ENCODE data around the gene CCDC82. TPM values are rescaled to one million over a fixed set of nuclear protein-coding genes. Genes with fewer than 3 reads are reported as not detected.
"Not testable (repeated sequence)": the region's sequence is repeated elsewhere in the genome, so short reads cannot be mapped to it uniquely, and the experiment has no call there.

The CCDC82 gene
- 10 to 100 TPM; 36.9 to 48.8 (median 42.5) TPM for total RNA-seq

GRCh38 chr11:96389720-96390487 is at the start of gene CCDC82, which contains the start of gene JRKL:
Gene CCDC82, minus strand, starts transcription at chr11:96389912. Its CDS starts 5,165 bp downstream, at chr11:96384747.
Gene JRKL, plus strand, starts transcription at chr11:96390013. Its CDS starts 637 bp downstream, at chr11:96390650.
- TF ChIP-seq, protein P1, sequence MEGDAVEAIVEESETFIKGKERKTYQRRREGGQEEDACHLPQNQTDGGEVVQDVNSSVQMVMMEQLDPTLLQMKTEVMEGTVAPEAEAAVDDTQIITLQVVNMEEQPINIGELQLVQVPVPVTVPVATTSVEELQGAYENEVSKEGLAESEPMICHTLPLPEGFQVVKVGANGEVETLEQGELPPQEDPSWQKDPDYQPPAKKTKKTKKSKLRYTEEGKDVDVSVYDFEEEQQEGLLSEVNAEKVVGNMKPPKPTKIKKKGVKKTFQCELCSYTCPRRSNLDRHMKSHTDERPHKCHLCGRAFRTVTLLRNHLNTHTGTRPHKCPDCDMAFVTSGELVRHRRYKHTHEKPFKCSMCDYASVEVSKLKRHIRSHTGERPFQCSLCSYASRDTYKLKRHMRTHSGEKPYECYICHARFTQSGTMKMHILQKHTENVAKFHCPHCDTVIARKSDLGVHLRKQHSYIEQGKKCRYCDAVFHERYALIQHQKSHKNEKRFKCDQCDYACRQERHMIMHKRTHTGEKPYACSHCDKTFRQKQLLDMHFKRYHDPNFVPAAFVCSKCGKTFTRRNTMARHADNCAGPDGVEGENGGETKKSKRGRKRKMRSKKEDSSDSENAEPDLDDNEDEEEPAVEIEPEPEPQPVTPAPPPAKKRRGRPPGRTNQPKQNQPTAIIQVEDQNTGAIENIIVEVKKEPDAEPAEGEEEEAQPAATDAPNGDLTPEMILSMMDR (IDR thresholded peaks at IDR 0.05), result no peak
- peak; percentile 86 to 87 for TF ChIP-seq POLR2A (IDR thresholded peaks at IDR 0.05)
- no peaks in the 10 kb centered on the region for H3K27me3 ChIP-seq
- intact Hi-C loops (cut with DNase I; ENCODE audit: low total_unique reads), result no loop called here
- no peaks in the 10 kb centered on the region for H3K9me3 ChIP-seq
- DNase-seq, result peak; percentile 96 to 97
- H3K4me3 ChIP-seq, result peak within 1 kb of the TSS; percentile 83 to 95
- no peaks in the 10 kb centered on the region for H3K4me1 ChIP-seq
- H3K27ac ChIP-seq, result peak within 1 kb of the TSS; percentile 79 to 87
- H3K36me3 ChIP-seq, result no peaks in the 10 kb centered on the region

DNA sequence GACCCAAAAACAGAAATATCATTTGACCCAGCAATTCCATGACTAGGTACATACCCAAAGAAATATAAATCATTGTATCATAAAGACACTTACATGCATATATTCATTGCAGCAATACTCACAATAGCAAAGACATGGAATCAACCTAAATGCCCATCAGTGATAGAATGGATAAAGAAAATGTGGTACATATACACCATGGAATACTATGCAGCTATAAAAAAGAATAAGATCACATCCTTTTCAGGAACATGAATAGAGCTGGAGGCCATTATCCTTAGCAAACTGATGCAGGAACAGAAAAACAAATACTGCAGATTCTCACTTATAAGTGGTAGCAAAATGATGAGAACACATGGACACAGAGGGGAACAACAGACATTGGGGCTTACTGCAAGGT is 42.9 kb upstream of the CCDC82 start:
- DNase-seq; H3K36me3 ChIP-seq; intact Hi-C loops (cut with DNase I; ENCODE audit: low total_unique reads): not testable (repeated sequence)

GRCh38 chr11:96430668-96431067 is 41.0 kb upstream of the CCDC82 start:
- DNase-seq, result no peak
- no peaks in the 10 kb centered on the region for H3K27me3 ChIP-seq
- H3K4me3 ChIP-seq, result no peak overlapping the region
- no peak overlapping the region for H3K27ac ChIP-seq
- TF ChIP-seq POLR2A (IDR thresholded peaks at IDR 0.05), result no peak
- TF ChIP-seq, protein P1 (IDR thresholded peaks at IDR 0.05), result no peak
- no peaks in the 10 kb centered on the region for H3K9me3 ChIP-seq
- H3K4me1 ChIP-seq, result no peaks in the 10 kb centered on the region
- no peaks in the 10 kb centered on the region for H3K36me3 ChIP-seq
- intact Hi-C loops (cut with DNase I; ENCODE audit: low total_unique reads), result no loop called here

More for the DNA sequence above, 42.9 kb upstream of the CCDC82 start:
- not testable (repeated sequence) for H3K4me3 ChIP-seq, H3K4me1 ChIP-seq, H3K9me3 ChIP-seq, H3K27ac ChIP-seq, H3K27me3 ChIP-seq

DNA sequence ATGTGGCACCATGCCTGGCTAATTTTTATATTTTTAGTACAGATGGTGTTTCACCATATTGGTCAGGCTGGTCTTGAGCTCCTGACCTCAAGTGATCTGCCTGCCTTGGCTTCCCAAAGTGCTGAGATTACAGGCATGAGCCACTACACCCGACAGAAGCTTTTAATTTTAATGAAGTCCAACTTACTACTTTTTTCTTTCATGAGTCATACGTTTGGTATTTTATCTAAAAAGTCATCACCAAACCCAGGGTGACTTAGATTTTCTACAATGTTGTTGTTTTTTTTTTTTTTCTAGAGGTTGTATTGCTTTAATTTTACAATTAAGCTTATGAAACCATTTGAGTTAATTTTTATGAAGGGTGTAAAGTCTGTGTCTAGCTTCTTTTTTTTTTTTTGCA is 35.0 kb upstream of the CCDC82 start:
- peaks cover 0 to 12% of the 10 kb centered on the region in 2 donors for H3K27me3 ChIP-seq
- H3K4me3 ChIP-seq, result no peak overlapping the region
- intact Hi-C loops (cut with DNase I; ENCODE audit: low total_unique reads), result no loop called here
- TF ChIP-seq, protein P1 (IDR thresholded peaks at IDR 0.05), result no peak
- no peak for TF ChIP-seq POLR2A (IDR thresholded peaks at IDR 0.05)
- H3K4me1 ChIP-seq, result no peaks in the 10 kb centered on the region
- no peak for DNase-seq
- H3K9me3 ChIP-seq, result no peaks in the 10 kb centered on the region
- H3K36me3 ChIP-seq, result no peaks in the 10 kb centered on the region
- no peak overlapping the region for H3K27ac ChIP-seq

GRCh38 chr11:96413408-96413807 is 23.7 kb upstream of the CCDC82 start:
- DNase-seq, result no peak
- intact Hi-C loops (cut with DNase I; ENCODE audit: low total_unique reads), result no loop called here

More at GRCh38 chr11:96413408-96413807, 23.7 kb upstream of the CCDC82 start:
- H3K27ac ChIP-seq, result no peak overlapping the region
- H3K4me1 ChIP-seq, result no peaks in the 10 kb centered on the region
- H3K9me3 ChIP-seq, result no peaks in the 10 kb centered on the region
- H3K27me3 ChIP-seq, result no peaks in the 10 kb centered on the region
- no peaks in the 10 kb centered on the region for H3K36me3 ChIP-seq
- H3K4me3 ChIP-seq, result no peak overlapping the region
- TF ChIP-seq, protein P1 (IDR thresholded peaks at IDR 0.05), result no peak

All from uterus (tissue), 4 donors.